ENCODE results near the gene GLS.

DNA sequence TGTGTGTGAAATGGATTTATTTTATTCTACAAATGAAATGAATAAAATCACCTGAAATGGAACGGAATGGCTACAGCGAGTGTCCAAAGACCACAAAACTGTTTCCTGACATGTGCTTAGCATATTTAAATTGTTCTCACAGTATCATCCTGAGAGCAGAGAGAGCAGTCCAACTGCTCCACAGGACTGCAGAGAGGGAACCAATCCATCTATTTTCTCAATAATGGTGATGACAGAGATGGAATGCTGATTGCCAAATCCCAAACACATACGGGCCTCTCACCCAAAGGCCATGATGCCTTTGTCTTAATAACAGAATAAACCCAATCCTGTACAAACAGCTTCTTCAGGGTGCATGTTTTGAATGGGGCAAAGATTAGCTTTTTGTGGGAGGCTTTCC, 92.2 kb downstream of the GLS start:
- no peak for TF ChIP-seq POLR2A (IDR thresholded peaks at IDR 0.05)
- TF ChIP-seq, protein P1, sequence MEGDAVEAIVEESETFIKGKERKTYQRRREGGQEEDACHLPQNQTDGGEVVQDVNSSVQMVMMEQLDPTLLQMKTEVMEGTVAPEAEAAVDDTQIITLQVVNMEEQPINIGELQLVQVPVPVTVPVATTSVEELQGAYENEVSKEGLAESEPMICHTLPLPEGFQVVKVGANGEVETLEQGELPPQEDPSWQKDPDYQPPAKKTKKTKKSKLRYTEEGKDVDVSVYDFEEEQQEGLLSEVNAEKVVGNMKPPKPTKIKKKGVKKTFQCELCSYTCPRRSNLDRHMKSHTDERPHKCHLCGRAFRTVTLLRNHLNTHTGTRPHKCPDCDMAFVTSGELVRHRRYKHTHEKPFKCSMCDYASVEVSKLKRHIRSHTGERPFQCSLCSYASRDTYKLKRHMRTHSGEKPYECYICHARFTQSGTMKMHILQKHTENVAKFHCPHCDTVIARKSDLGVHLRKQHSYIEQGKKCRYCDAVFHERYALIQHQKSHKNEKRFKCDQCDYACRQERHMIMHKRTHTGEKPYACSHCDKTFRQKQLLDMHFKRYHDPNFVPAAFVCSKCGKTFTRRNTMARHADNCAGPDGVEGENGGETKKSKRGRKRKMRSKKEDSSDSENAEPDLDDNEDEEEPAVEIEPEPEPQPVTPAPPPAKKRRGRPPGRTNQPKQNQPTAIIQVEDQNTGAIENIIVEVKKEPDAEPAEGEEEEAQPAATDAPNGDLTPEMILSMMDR (IDR thresholded peaks at IDR 0.05): no peak
